Measurements from ENCODE around the gene DHRS2. TPM values are rescaled to one million over a fixed set of nuclear protein-coding genes. Genes with fewer than 3 reads are reported as not detected.

DHRS2 gene
- total and polyA plus RNA-seq, 2 of the 13 experiments (the other 11 are each of a cell fraction or from before 2014, with no cell fraction given) = 1,621 to 3,021 TPM

- TF ChIP-seq TFE3 (CRISPR knock-in tag; IDR thresholded peaks at IDR 0.05) (peak; percentile 82), YEATS2 (CRISPR knock-in tag; IDR thresholded peaks at IDR 0.05; ENCODE audit: borderline replicate concordance) (peak; percentile 65; the same call in 1 of the 2 replicates), RARA (CRISPR knock-in tag; IDR thresholded peaks at IDR 0.05) (peak; percentile 74; the same call in 1 of the 2 replicates), ZNF337 (CRISPR knock-in tag; IDR thresholded peaks at IDR 0.05; ENCODE audit: borderline replicate concordance, low read depth) (peak; percentile 86), MED1 (CRISPR knock-in tag; IDR thresholded peaks at IDR 0.05) (peak; percentile 87), AKNA (CRISPR knock-in tag; IDR thresholded peaks at IDR 0.05; ENCODE audit: borderline replicate concordance) (0 out of 2 replicates have a peak, but pooled peaks have one; percentile 24), KAT7 (CRISPR knock-in tag; IDR thresholded peaks at IDR 0.05; ENCODE audit: borderline replicate concordance) (peak; percentile 59; the same call in 1 of the 2 replicates), XBP1 (CRISPR knock-in tag; IDR thresholded peaks at IDR 0.05) (peak; percentile 27; the same call in 1 of the 2 replicates), ISX (CRISPR knock-in tag; conservative IDR thresholded peaks at IDR 0.05) (peak; percentile 85; the same call in 1 of the 2 replicates), ZNF598 (CRISPR knock-in tag; IDR thresholded peaks at IDR 0.05; ENCODE audit: borderline replicate concordance) (peak; percentile 88), ZBTB33 (CRISPR knock-in tag; IDR thresholded peaks at IDR 0.05) (peak; percentile 50; the same call in 1 of the 2 replicates), ZBTB38 (CRISPR knock-in tag; IDR thresholded peaks at IDR 0.05) (peak; percentile 18)
- TF ChIP-seq, protein P1, sequence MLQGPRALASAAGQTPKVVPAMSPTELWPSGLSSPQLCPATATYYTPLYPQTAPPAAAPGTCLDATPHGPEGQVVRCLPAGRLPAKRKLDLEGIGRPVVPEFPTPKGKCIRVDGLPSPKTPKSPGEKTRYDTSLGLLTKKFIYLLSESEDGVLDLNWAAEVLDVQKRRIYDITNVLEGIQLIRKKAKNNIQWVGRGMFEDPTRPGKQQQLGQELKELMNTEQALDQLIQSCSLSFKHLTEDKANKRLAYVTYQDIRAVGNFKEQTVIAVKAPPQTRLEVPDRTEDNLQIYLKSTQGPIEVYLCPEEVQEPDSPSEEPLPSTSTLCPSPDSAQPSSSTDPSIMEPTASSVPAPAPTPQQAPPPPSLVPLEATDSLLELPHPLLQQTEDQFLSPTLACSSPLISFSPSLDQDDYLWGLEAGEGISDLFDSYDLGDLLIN (CRISPR knock-in tag; IDR thresholded peaks at IDR 0.05; ENCODE audit: borderline replicate concordance) = peak; percentile 86
Observed at GRCh38 chr14:23609411-23610089, 26.6 kb upstream of the DHRS2 start (continued).

Measured in HepG2 (cell line).